Ishikawa (cell line): Measurements from ENCODE around the gene NRIP3.

Experiments
- CEBPB ChIP-seq: IDR thresholded peaks from 2 replicates; pipeline ENCODE4 v1.6.1; 2012
- CREB1 ChIP-seq: IDR thresholded peaks from 2 replicates; pipeline ENCODE4 v1.6.1; 2012; ENCODE audit warnings: low read depth
- EP300 ChIP-seq: IDR thresholded peaks from 2 replicates; pipeline ENCODE4 v1.6.1; 2012; ENCODE audit warnings: borderline replicate concordance
- MAX ChIP-seq: IDR thresholded peaks from 2 replicates; pipeline ENCODE4 v1.6.1; 2012
- RAD21 ChIP-seq: IDR thresholded peaks from 2 replicates; pipeline ENCODE4 v1.6.1; 2012; ENCODE audit warnings: low read depth
- REST ChIP-seq: IDR thresholded peaks from 2 replicates; pipeline ENCODE4 v1.6.1; 2012; ENCODE audit warnings: low read depth, mild to moderate bottlenecking
- TEAD4 ChIP-seq: IDR thresholded peaks from 2 replicates; pipeline ENCODE4 v1.6.1; 2012
- USF1 ChIP-seq: IDR thresholded peaks from 2 replicates; pipeline ENCODE4 v1.6.1; 2012
- YY1 ChIP-seq: IDR thresholded peaks from 2 replicates; pipeline ENCODE4 v1.6.1; 2012; ENCODE audit warnings: low read depth
- ZBTB7A ChIP-seq: IDR thresholded peaks from 2 replicates; pipeline ENCODE4 v1.6.1; 2012; ENCODE audit warnings: low read depth

GRCh38 chr11:8998017-8998416 lies 5.8 kb downstream of the NRIP3 start:
- TF ChIP-seq CREB1 (no peak), MAX (no peak), REST (no peak), YY1 (no peak), USF1 (no peak), ZBTB7A (no peak), CEBPB (no peak), EP300 (no peak), RAD21 (no peak), TEAD4 (no peak)
